Thyroid gland (tissue), 4 donors: ENCODE results near the gene MACF1.

Experiments used
- CTCF ChIP-seq, 6 experiments: fragments of 200-600 bp in 3 of 6; fragments of 450-650 bp in 3 of 6; sonication (generic) in 3 of 6; IDR thresholded peaks; one replicate each; pipeline ENCODE4 v1.5.1; 2016 to 2019; ENCODE audit warnings: antibody characterized with exemption in 6 of 6, mild to moderate bottlenecking in 2 of 6, inconsistent platforms in 1 of 6, moderate library complexity in 1 of 6
- POLR2A ChIP-seq, 2 donors: fragments of 450-650 bp; IDR thresholded peaks; one replicate each; pipeline ENCODE4 v1.6.1; 2017; ENCODE audit warnings: antibody characterized with exemption in 2 of 2, mild to moderate bottlenecking in 2 of 2, moderate library complexity in 1 of 2

GRCh38 chr1:39214998-39215873 is 10.7 kb downstream of the MACF1 start:
- TF ChIP-seq POLR2A (IDR thresholded peaks at IDR 0.05) = no peak
- TF ChIP-seq CTCF (IDR thresholded peaks at IDR 0.05) = no peak
